Panc1 (cell line): Measurements from ENCODE around the gene VPS26A. TPM values are rescaled to one million over a fixed set of nuclear protein-coding genes. Genes with fewer than 3 reads are reported as not detected.

Experiments used
- ATAC-seq: fragments of 200-7000 bp; cut with Tn5 transposase; 2 replicates; pipeline ENCODE4 v1.9.1; 2020; ENCODE audit warnings: mild to moderate bottlenecking, moderate library complexity
- BruUV-seq: library from RNA; stranded (reverse); fragments of 400-500 nt; replicated peaks from 2 replicates; lab custom pipeline; 2021; lab: Mats Ljungman, UMichigan
- CTCF ChIA-PET: fragments of 300-600 bp; sonication (Branson Sonifier 250); formaldehyde crosslinking; loops from one replicate; lab custom pipeline; 2022; ENCODE audit warnings: antibody characterized with exemption; lab: Charles Lee
- POLR2A ChIA-PET: fragments of 300-600 bp; sonication (Branson Sonifier 250); formaldehyde crosslinking; loops from one replicate; lab custom pipeline; 2022; ENCODE audit warnings: antibody characterized with exemption; lab: Charles Lee
- DNase-seq: peaks from one replicate; pipeline ENCODE4 v3.0.0-alpha.2; 2010; ENCODE audit warnings: low read depth, low spot score
- H3K27ac ChIP-seq: 2 replicates; pipeline ENCODE4 v1.5.1; 2011; ENCODE audit warnings: mild to moderate bottlenecking, low read length, inconsistent platforms
- H3K27me3 ChIP-seq: fragments of 200-500 bp; sonication (Bioruptor generic); 2 replicates; pipeline ENCODE4 v1.6.0; 2014; ENCODE audit warnings: low read length, inconsistent platforms; ENCODE audit not compliant: control insufficient read depth, insufficient read depth
- H3K36me3 ChIP-seq: fragments of 200-500 bp; sonication (Bioruptor generic); 2 replicates; pipeline ENCODE4 v1.5.1; 2014; ENCODE audit warnings: inconsistent platforms, mild to moderate bottlenecking, low read length, moderate library complexity; ENCODE audit not compliant: control insufficient read depth, insufficient read depth
- H3K4me1 ChIP-seq: 2 replicates; pipeline ENCODE4 v1.5.1; 2011; ENCODE audit warnings: inconsistent platforms, mild to moderate bottlenecking, low read length, moderate library complexity; ENCODE audit not compliant: control insufficient read depth, insufficient read depth
- H3K4me3 ChIP-seq, 2 experiments: 2 replicates each; pipeline ENCODE4 v1.5.1; 2011 to 2012; ENCODE audit warnings: low read depth in 2 of 2, low read length in 2 of 2, mild to moderate bottlenecking in 2 of 2, inconsistent platforms in 1 of 2, moderate library complexity in 1 of 2
- H3K9me3 ChIP-seq: fragments of 200-500 bp; sonication (Bioruptor generic); 2 replicates; pipeline ENCODE4 v1.5.1; 2014; ENCODE audit warnings: low read depth, mild to moderate bottlenecking, inconsistent platforms, low read length, moderate library complexity; ENCODE audit not compliant: control insufficient read depth, insufficient read depth
- POLR2AphosphoS5 ChIP-seq: IDR thresholded peaks from 2 replicates; pipeline ENCODE4 v1.6.1; 2012; ENCODE audit warnings: mild to moderate bottlenecking, low read depth, low read length, moderate library complexity
- SIN3A ChIP-seq: IDR thresholded peaks from 2 replicates; pipeline ENCODE4 v1.6.1; 2012; ENCODE audit warnings: low read depth, mild to moderate bottlenecking, low read length, moderate library complexity, borderline replicate concordance; ENCODE audit not compliant: insufficient read depth
- TCF7L2 ChIP-seq: IDR thresholded peaks from 2 replicates; pipeline ENCODE4 v1.6.1; 2011; ENCODE audit warnings: mild to moderate bottlenecking, low read depth, low read length, inconsistent platforms
- in situ Hi-C: cut with HindIII; loops from 2 replicates; pipeline ENCODE4 v1.10.0; 2016; ENCODE audit warnings: low sequenced_read_pairs, low pct_unique_long_range_greater_than_20kb
- intact Hi-C: fragments of 100-400 bp; cut with micrococcal nuclease; formaldehyde crosslinking; loops from one replicate; pipeline ENCODE4 v1.10.0; 2022; ENCODE audit not compliant: unreplicated experiment
- total RNA-seq: library from RNA; stranded (reverse); gene quantifications from one replicate; pipeline ENCODE4 v1.2.1, GENCODE V29; 2021; ENCODE audit not compliant: unreplicated experiment
- TF ChIP-seq, protein P1 (sequence below): fragments of 450-650 bp; IDR thresholded peaks from 2 replicates; pipeline ENCODE4 v1.5.1; 2017; ENCODE audit warnings: mild to moderate bottlenecking
- TF ChIP-seq, protein P2 (sequence below), 2 experiments: IDR thresholded peaks; 2 replicates each; pipeline ENCODE4 v1.6.1; 2011 to 2012; ENCODE audit warnings: low read depth in 2 of 2, control low read depth in 1 of 2, low read length in 1 of 2, mild to moderate bottlenecking in 1 of 2, moderate library complexity in 1 of 2; ENCODE audit not compliant: insufficient read depth in 1 of 2

The VPS26A gene
- total RNA-seq, 1 experiment from 2014 or later, result 88.9 TPM

- DNase-seq, result no peak
- H3K9me3 ChIP-seq, result no peaks in the 10 kb centered on the region
- ChIA-PET CTCF (no interaction called here), POLR2A (no interaction called here)
- ATAC-seq, result no peak
- no peaks in the 10 kb centered on the region for H3K36me3 ChIP-seq
- TF ChIP-seq, protein P1, sequence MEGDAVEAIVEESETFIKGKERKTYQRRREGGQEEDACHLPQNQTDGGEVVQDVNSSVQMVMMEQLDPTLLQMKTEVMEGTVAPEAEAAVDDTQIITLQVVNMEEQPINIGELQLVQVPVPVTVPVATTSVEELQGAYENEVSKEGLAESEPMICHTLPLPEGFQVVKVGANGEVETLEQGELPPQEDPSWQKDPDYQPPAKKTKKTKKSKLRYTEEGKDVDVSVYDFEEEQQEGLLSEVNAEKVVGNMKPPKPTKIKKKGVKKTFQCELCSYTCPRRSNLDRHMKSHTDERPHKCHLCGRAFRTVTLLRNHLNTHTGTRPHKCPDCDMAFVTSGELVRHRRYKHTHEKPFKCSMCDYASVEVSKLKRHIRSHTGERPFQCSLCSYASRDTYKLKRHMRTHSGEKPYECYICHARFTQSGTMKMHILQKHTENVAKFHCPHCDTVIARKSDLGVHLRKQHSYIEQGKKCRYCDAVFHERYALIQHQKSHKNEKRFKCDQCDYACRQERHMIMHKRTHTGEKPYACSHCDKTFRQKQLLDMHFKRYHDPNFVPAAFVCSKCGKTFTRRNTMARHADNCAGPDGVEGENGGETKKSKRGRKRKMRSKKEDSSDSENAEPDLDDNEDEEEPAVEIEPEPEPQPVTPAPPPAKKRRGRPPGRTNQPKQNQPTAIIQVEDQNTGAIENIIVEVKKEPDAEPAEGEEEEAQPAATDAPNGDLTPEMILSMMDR, result no peak
- TF ChIP-seq POLR2AphosphoS5 (no peak), TCF7L2 (no peak), SIN3A (no peak)
- TF ChIP-seq, protein P2, sequence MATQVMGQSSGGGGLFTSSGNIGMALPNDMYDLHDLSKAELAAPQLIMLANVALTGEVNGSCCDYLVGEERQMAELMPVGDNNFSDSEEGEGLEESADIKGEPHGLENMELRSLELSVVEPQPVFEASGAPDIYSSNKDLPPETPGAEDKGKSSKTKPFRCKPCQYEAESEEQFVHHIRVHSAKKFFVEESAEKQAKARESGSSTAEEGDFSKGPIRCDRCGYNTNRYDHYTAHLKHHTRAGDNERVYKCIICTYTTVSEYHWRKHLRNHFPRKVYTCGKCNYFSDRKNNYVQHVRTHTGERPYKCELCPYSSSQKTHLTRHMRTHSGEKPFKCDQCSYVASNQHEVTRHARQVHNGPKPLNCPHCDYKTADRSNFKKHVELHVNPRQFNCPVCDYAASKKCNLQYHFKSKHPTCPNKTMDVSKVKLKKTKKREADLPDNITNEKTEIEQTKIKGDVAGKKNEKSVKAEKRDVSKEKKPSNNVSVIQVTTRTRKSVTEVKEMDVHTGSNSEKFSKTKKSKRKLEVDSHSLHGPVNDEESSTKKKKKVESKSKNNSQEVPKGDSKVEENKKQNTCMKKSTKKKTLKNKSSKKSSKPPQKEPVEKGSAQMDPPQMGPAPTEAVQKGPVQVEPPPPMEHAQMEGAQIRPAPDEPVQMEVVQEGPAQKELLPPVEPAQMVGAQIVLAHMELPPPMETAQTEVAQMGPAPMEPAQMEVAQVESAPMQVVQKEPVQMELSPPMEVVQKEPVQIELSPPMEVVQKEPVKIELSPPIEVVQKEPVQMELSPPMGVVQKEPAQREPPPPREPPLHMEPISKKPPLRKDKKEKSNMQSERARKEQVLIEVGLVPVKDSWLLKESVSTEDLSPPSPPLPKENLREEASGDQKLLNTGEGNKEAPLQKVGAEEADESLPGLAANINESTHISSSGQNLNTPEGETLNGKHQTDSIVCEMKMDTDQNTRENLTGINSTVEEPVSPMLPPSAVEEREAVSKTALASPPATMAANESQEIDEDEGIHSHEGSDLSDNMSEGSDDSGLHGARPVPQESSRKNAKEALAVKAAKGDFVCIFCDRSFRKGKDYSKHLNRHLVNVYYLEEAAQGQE (IDR thresholded peaks at IDR 0.05; ENCODE audit: insufficient read depth in 1 of 2, low read depth in 2 of 2, low read length in 1 of 2), result no peak
- BruUV-seq, result no TSS peak
- H3K27me3 ChIP-seq, result no peaks in the 10 kb centered on the region
- intact Hi-C loops, result no loop called here
- no peak overlapping the region for H3K4me3 ChIP-seq
- H3K4me1 ChIP-seq, result no peaks in the 10 kb centered on the region
- no peak overlapping the region for H3K27ac ChIP-seq
- in situ Hi-C loops, result no loop called here
These were observed 27.9 kb upstream of the VPS26A start for GRCh38 chr10:69096045-69096444.

DNA sequence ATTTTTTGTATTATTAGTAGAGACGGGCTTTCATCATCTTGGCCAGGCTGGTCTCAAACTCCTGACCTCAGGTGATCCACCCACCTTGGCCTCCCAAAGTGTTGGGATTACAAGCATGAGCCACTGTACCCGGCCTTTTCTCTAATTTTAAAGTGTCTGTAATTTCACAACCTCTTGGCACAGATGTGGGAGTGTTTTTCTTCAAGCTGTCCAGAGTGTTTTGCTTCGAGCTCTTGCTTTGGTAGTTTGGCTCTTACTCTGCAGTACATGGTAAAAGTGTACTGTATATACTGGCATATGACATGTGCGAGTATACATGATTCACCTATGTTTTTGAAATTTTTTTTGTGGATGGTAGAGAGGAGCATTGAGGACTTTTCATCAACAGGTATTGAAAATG, 26.2 kb upstream of the VPS26A start:
- DNase-seq (no peak), ATAC-seq (no peak)
- ChIA-PET POLR2A (no interaction called here), CTCF (no interaction called here)
- TF ChIP-seq, protein P2 (IDR thresholded peaks at IDR 0.05; ENCODE audit: insufficient read depth in 1 of 2, low read depth in 2 of 2, low read length in 1 of 2), result no peak
- TF ChIP-seq POLR2AphosphoS5, result no peak
- no peak for TF ChIP-seq SIN3A
- TF ChIP-seq, protein P1, result no peak
- no peak for TF ChIP-seq TCF7L2
- Histone ChIP-seq H3K9me3 (no peaks in the 10 kb centered on the region), H3K27me3 (no peaks in the 10 kb centered on the region), H3K4me3 (no peak overlapping the region), H3K36me3 (no peaks in the 10 kb centered on the region), H3K4me1 (no peaks in the 10 kb centered on the region), H3K27ac (no peak overlapping the region)
- no TSS peak for BruUV-seq
- in situ Hi-C loops (no loop called here), intact Hi-C loops (no loop called here)
